ENCODE data around the gene ERC2. TPM values are rescaled to one million over a fixed set of nuclear protein-coding genes. Genes with fewer than 3 reads are reported as not detected.

ERC2 gene
- total RNA-seq, 1 donor from 2014 or later, result 0.11 TPM

GRCh38 chr3:55906896-55907295 lies 561.4 kb downstream of the ERC2 start:
- no peak overlapping the region for H3K4me3 ChIP-seq
- no peak for DNase-seq (ENCODE audit: low spot score in 2 of 2)
- no peaks in the 10 kb centered on the region for H3K9me3 ChIP-seq
- H3K4me1 ChIP-seq, result no peaks in the 10 kb centered on the region
- no peak overlapping the region for H3K27ac ChIP-seq
- no peaks in the 10 kb centered on the region for H3K27me3 ChIP-seq
- intact Hi-C loops (cut with DNase I), result no loop called here
- no peaks in the 10 kb centered on the region for H3K36me3 ChIP-seq
- TF ChIP-seq, protein P1, sequence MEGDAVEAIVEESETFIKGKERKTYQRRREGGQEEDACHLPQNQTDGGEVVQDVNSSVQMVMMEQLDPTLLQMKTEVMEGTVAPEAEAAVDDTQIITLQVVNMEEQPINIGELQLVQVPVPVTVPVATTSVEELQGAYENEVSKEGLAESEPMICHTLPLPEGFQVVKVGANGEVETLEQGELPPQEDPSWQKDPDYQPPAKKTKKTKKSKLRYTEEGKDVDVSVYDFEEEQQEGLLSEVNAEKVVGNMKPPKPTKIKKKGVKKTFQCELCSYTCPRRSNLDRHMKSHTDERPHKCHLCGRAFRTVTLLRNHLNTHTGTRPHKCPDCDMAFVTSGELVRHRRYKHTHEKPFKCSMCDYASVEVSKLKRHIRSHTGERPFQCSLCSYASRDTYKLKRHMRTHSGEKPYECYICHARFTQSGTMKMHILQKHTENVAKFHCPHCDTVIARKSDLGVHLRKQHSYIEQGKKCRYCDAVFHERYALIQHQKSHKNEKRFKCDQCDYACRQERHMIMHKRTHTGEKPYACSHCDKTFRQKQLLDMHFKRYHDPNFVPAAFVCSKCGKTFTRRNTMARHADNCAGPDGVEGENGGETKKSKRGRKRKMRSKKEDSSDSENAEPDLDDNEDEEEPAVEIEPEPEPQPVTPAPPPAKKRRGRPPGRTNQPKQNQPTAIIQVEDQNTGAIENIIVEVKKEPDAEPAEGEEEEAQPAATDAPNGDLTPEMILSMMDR (IDR thresholded peaks at IDR 0.05), result no peak

DNA sequence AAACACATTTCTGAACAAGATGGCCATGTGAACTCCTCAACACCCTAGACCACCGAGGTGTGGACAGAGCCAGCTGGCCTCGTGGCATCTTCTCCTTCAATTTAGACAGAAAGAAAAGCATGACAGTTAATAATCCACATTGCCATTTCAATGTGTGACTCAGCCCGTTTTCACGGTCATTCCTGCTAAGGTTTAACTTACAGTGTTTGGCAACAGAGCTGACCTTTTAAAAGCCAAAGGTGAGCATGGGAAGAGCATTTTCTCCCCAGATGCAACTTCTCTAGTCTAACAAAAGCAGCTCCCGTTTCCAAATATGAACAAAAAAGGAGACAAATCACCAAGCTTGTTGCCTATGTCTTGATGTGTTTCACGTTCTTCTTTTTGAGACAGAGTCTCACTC lies 563.6 kb downstream of the ERC2 start:
- Histone ChIP-seq H3K27me3 (no peaks in the 10 kb centered on the region), H3K4me1 (no peaks in the 10 kb centered on the region), H3K36me3 (no peaks in the 10 kb centered on the region), H3K4me3 (no peak overlapping the region), H3K9me3 (no peaks in the 10 kb centered on the region), H3K27ac (no peak overlapping the region)
- DNase-seq (ENCODE audit: low spot score in 2 of 2), result no peak
- intact Hi-C loops (cut with DNase I), result no loop called here
- TF ChIP-seq, protein P1 (IDR thresholded peaks at IDR 0.05), result no peak

GRCh38 chr3:55903680-55904079 lies 564.6 kb downstream of the ERC2 start:
- no peaks in the 10 kb centered on the region for H3K27me3 ChIP-seq
- DNase-seq (ENCODE audit: low spot score in 2 of 2), result no peak
- no peak overlapping the region for H3K4me3 ChIP-seq
- H3K9me3 ChIP-seq, result no peaks in the 10 kb centered on the region
- H3K27ac ChIP-seq, result no peak overlapping the region
- intact Hi-C loops (cut with DNase I), result no loop called here
- TF ChIP-seq, protein P1 (IDR thresholded peaks at IDR 0.05), result no peak
- H3K4me1 ChIP-seq, result no peaks in the 10 kb centered on the region
- H3K36me3 ChIP-seq, result no peaks in the 10 kb centered on the region

DNA sequence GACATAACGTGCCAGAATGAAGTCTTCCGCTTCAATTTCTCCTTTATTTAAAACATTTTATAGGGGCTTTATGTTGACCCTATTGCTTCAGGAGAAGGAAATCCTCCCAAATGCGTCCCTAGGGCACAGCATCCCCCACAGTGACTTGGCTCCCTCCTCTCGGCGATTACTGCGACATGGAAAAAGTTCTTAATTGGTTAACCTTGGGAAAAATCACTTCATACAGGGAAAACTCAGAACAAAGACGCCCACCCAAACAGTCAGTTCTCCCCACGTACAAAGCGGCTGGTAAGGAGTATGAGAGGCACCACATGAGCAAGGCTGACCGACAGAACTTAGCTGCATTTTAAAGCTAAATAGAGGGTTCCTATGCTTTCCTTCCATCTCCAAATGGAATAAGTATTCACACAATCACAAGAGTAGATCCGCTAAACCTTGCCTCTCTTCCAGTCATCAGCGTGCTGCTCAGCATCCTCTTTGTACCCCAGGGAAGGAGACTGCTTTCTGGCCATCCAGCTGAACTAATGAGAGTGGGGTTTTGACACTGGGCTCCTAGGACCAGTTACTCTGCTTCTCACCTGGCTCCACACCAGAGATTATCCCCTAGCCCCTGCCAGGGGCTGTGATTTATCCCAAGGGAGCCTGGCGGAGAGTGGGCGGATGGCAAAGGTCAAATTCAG lies 565.9 kb downstream of the ERC2 start:
- no peaks in the 10 kb centered on the region for H3K4me1 ChIP-seq
- TF ChIP-seq, protein P1 (IDR thresholded peaks at IDR 0.05), result no peak
- H3K36me3 ChIP-seq, result no peaks in the 10 kb centered on the region
- H3K4me3 ChIP-seq, result no peak overlapping the region
- H3K9me3 ChIP-seq, result no peaks in the 10 kb centered on the region
- H3K27me3 ChIP-seq, result no peaks in the 10 kb centered on the region
- H3K27ac ChIP-seq, result no peak overlapping the region
- no peak for DNase-seq (ENCODE audit: low spot score in 2 of 2)
- intact Hi-C loops (cut with DNase I), result no loop called here

- H3K27me3 ChIP-seq, result no peaks in the 10 kb centered on the region
- no peak overlapping the region for H3K4me3 ChIP-seq
- H3K9me3 ChIP-seq, result no peaks in the 10 kb centered on the region
- intact Hi-C loops (cut with DNase I), result no loop called here
- no peaks in the 10 kb centered on the region for H3K4me1 ChIP-seq
- no peak for DNase-seq (ENCODE audit: low spot score in 2 of 2)
- no peaks in the 10 kb centered on the region for H3K36me3 ChIP-seq
- H3K27ac ChIP-seq, result no peak overlapping the region
- TF ChIP-seq, protein P1 (IDR thresholded peaks at IDR 0.05), result no peak
Measured at GRCh38 chr3:55899887-55900286, 568.4 kb downstream of the ERC2 start.
